IPS-20b (cell line): Measurements from ENCODE around the gene DNAJC16.
A peak's percentile ranks its signal among the peaks of the same experiment; 100 is the strongest.

Experiments
- H3K27ac ChIP-seq: one replicate; pipeline ENCODE4 v1.5.1; 2013; ENCODE audit warnings: low read length
- H3K27me3 ChIP-seq: 2 replicates; pipeline ENCODE4 v1.6.1; 2013; ENCODE audit warnings: mild to moderate bottlenecking, low read length, inconsistent platforms; ENCODE audit not compliant: insufficient read depth
- H3K36me3 ChIP-seq: 2 replicates; pipeline ENCODE4 v1.6.1; 2013; ENCODE audit warnings: low read depth, mild to moderate bottlenecking, inconsistent platforms, low read length, moderate library complexity; ENCODE audit not compliant: insufficient read depth
- H3K4me1 ChIP-seq: 2 replicates; pipeline ENCODE4 v1.6.1; 2013; ENCODE audit warnings: mild to moderate bottlenecking, control low read depth, inconsistent platforms, low read length, moderate library complexity; ENCODE audit not compliant: insufficient read depth
- H3K4me3 ChIP-seq: 2 replicates; pipeline ENCODE4 v1.5.1; 2013; ENCODE audit warnings: mild to moderate bottlenecking, low read length, inconsistent platforms
- H3K9ac ChIP-seq: 2 replicates; pipeline ENCODE4 v1.6.1; 2013; ENCODE audit warnings: low read depth, mild to moderate bottlenecking, inconsistent platforms, low read length, moderate library complexity
- H3K9me3 ChIP-seq: 2 replicates; pipeline ENCODE4 v1.6.1; 2013; ENCODE audit warnings: mild to moderate bottlenecking, low read depth, low read length, inconsistent platforms; ENCODE audit not compliant: insufficient read depth

Gene DNAJC16

DNA sequence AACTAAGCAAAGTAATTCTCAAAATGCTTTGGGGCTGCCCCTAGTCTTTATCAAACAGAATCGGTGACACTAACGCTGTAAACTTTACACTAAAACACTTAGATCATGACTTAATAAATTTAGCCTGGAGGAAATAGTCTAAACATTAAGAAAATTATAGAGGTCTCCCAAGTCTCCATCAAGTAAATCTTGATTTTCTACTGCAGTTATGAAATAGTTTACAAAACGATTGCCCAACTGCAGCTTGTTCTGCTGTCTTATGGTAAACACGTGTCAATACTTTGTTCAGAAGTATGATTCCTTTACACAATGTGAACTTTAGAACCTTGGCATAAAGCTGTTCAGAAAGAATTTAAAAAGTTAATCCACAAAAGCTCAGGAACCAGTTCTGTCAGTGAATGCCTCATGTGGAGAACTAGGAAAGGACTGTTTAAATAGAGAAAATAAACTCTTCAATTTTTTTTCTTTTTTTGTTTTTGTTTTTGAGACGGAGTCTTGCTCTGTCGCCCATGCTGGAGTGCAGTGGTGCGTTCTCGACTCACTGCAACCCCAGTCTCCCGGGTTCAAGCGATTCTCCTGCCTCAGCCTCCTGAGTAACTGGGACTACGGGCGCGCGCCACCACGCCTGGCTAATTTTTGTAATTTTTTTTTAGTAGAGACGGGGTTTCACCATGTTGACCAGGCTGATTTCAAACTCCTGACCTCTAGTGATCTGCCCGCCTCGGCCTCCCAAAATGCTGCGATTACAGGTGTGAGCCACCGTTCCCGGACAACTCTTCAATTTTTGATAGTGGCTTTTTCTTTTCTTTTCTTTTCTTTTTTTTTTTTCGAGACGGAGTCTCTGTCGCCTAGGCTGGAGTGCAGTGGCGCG is 92.2 kb downstream of the DNAJC16 start:
- Histone ChIP-seq H3K4me3 (peak overlapping the region; percentile 91), H3K27ac (no peak overlapping the region), H3K27me3 (no peaks in the 10 kb centered on the region), H3K9me3 (no peaks in the 10 kb centered on the region), H3K9ac (peak overlapping the region; percentile 92), H3K36me3 (peaks cover 6% of the 10 kb centered on the region; the same call in 1 of the 2 replicates), H3K4me1 (peaks cover 10% of the 10 kb centered on the region)

DNA sequence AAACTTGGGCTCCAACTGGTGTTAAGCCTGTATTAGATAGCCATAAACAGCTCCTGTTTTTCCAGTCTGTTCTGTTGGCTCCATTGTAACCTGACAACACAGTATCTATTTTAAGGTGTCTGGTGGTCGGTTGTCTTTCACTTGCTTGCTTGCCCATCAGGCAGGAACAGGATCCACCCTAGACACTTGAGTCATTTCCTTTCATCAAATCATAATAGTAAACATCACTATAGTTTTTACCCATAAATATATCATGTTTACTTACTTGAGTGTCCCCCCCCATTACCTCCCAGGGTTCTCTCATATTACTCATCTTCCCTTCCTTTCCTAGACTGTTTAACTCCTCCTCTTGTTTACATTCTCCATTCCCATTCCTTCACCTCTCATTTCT is 93.5 kb downstream of the DNAJC16 start:
- Histone ChIP-seq H3K4me1 (peaks cover 10% of the 10 kb centered on the region), H3K27me3 (no peaks in the 10 kb centered on the region), H3K27ac (no peak overlapping the region), H3K9ac (no peak overlapping the region; the same call in 1 of the 2 replicates), H3K9me3 (no peaks in the 10 kb centered on the region), H3K4me3 (0 out of 2 replicates have a peak overlapping the region, but pooled peaks have one; percentile 23), H3K36me3 (peaks cover 6% of the 10 kb centered on the region; the same call in 1 of the 2 replicates)

DNA sequence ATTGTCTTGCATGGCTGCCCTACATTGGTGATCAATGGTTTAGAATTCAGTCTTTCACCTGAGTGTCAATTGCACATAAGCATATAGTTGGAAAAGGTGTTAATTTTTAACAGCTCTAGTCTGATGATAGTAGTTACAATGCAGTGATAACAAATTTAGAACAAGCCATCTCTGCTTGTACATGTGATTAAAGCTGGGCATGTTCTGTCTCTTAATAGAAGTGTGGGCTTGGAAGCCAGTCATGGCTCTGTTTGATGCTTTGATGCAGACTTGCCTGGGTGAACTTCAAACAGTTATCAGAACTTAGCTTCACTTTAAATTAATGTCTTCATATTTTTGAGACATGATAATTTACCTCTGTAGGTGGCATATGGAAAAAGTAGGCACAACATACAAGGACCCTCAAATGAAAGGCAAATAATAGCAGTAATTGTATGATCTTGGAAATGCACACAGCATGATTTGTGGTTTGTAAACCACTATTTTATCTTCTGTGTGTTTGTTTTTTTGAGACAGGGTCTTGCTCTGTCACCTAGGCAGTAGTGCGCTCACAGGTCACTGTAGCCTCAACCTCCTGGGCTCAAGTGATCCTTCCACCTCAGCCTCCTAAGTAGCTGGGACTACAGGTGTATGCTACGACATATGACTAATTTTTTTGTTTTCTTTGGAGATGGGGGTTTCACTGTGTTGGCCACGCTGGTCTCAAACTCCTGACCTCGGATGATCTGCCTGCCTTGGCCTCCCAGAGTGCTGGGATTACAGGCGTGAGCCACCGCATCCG is 94.4 kb downstream of the DNAJC16 start:
- no peak overlapping the region for H3K27ac ChIP-seq
- no peak overlapping the region for H3K9ac ChIP-seq
- H3K4me3 ChIP-seq = no peak overlapping the region

DNA sequence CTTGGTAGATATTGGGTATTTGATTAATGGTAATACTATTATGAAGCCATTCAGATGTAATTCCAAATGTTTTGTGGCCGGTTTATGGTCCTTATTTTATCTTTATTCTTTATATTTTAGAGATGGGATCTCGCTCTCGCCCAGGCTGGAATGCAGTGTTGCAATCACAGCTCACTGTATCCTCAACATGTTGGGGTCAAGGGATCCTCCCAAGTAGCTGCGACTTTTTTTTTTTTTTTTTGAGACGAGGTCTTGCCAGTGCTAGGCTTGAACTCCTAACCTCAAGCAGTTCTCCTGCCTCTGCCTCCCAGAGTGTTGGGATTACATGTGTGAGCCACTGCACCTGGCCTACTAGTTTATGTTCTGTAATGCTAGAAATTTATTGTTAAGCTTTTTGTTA is 95.3 kb downstream of the DNAJC16 start:
- peaks cover 7% of the 10 kb centered on the region for H3K4me1 ChIP-seq
- no peak overlapping the region for H3K27ac ChIP-seq
- H3K9me3 ChIP-seq = no peaks in the 10 kb centered on the region
- no peak overlapping the region for H3K9ac ChIP-seq
- H3K4me3 ChIP-seq = no peak overlapping the region
- H3K27me3 ChIP-seq = no peaks in the 10 kb centered on the region
- peaks cover 15% of the 10 kb centered on the region for H3K36me3 ChIP-seq

More for the DNA sequence above, 94.4 kb downstream of the DNAJC16 start:
- no peaks in the 10 kb centered on the region for H3K27me3 ChIP-seq
- H3K9me3 ChIP-seq = no peaks in the 10 kb centered on the region
- peaks cover 10% of the 10 kb centered on the region for H3K4me1 ChIP-seq
- peaks cover 7% of the 10 kb centered on the region; the same call in 1 of the 2 replicates for H3K36me3 ChIP-seq

DNA sequence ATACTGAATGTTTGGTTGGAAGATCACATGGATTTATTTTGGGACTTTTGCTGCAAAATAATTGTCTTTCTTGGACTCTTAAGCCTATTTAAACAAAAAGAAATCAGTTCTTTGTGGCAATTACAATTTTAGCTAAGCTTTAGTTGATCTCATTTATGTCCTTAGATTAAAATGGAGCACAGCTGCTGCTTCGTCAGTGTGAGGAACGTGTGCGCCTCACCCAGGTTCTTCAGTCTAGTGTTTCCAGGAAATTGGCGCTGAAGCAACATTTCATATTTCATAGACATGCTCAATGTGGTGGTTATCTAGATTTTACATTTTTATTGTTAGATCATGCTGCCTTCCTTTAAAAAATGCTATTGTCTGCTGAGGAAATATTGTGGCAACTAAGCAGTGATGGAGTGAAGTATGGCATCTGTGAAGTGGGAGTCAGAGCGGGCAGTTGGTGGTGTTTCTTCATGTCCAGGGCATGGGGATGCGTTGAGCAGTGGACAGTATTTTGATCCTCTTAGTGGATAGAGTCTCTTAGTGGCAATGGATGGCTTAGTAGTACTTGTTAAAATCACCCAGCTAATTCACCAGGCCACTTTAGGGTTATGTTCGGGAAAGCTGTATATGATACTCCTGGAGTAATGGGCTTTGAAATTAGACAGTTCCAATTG is 96.2 kb downstream of the DNAJC16 start:
- Histone ChIP-seq H3K4me3 (no peak overlapping the region), H3K4me1 (peaks cover 7% of the 10 kb centered on the region), H3K27me3 (no peaks in the 10 kb centered on the region), H3K36me3 (peaks cover 24% of the 10 kb centered on the region), H3K27ac (no peak overlapping the region), H3K9ac (no peak overlapping the region), H3K9me3 (no peaks in the 10 kb centered on the region)

DNA sequence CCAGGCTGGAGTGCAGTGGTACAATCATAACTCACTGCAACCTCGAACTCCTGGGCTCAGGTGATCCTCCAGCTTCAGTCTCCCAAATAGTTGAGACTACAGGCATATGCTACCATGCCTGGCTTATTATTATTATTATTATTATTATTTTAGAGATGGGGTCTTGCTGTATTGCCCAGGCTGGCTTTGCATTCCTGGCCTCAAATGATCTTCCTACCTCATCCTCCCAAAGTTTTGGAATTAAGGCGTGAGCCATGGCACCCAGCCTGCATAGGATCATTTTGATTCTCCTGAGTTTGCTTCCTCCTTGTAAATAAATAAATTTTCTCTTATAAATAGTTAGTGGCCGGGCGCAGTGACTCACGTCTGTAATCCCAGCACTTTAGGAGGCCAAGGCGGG is 96.8 kb downstream of the DNAJC16 start:
- no peak overlapping the region for H3K9ac ChIP-seq
- H3K4me3 ChIP-seq = no peak overlapping the region
- H3K36me3 ChIP-seq = peaks cover 30% of the 10 kb centered on the region
- no peak overlapping the region for H3K27ac ChIP-seq
- H3K27me3 ChIP-seq = no peaks in the 10 kb centered on the region
- H3K4me1 ChIP-seq = peaks cover 6% of the 10 kb centered on the region
- H3K9me3 ChIP-seq = no peaks in the 10 kb centered on the region

DNA sequence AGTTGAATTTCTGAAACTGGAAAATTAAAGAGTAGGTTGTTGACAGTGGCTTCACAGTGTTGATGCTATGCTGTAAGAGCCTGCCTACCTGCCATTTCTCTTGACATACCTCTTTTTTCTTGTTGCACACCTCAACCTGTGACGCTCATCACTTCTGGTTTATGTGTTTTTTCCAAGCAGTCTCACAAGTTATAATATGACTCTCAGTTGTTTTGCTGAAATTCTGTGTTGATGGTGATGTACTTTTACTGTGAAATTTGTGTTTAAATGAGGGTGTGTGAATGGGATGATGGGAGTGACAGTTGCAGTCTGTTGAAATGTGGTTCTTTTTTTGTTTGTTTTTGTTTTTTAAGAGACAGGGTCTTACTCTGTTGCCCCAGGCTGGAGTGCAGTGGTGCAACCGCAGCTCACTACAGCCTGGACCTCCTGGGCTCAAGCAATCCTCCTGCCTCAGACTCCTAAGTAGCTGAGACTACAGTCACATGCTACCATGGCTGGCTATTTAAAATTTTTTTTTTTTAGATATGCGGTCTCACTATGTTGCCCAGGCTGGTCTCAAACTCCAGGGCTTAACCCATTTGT is 97.6 kb downstream of the DNAJC16 start:
- Histone ChIP-seq H3K4me1 (peaks cover 3% of the 10 kb centered on the region; the same call in 1 of the 2 replicates), H3K27me3 (no peaks in the 10 kb centered on the region), H3K4me3 (no peak overlapping the region), H3K9me3 (no peaks in the 10 kb centered on the region), H3K9ac (no peak overlapping the region), H3K27ac (no peak overlapping the region), H3K36me3 (peaks cover 38% of the 10 kb centered on the region)

DNA sequence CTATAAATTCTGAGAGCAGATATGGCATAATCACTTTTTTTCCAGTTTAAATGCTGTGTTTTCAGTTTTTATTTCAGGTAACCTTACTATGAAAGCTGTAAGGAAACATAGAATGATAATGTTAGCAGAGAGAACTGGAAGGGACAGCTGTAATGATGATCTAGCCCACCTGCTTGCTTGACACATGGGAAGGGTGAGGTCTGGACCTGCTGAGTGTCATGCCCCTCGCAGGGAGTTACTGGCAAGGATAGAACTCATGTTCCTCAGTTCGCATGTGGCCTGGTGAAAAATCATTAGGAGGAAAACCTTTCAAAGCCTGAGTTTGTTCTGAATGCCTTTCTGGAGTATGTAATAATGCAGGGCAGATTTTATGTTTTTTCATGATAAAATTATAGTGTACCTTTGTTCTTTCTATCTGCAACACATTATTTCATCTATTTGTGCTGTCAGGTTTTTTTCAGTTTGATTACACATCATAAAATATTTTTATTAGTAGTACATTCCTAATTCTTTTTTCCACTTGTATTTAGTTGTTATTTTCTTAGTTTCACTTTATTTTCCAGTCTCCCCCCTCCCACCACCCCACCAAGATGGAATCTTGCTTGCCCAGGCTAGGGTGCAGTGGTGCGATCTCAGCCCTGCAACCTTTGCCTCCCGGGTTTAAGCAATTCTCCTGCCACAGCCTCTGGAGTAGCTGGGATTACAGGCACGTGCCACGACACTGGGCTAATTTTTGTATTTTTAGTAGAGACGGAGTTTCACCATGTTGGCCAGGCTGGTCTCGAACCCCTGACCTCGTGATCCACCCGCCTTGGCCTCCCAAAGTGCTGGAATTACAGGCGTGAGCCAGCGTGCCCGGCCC is 98.6 kb downstream of the DNAJC16 start:
- Histone ChIP-seq H3K4me1 (no peaks in the 10 kb centered on the region; the same call in 1 of the 2 replicates), H3K27ac (no peak overlapping the region), H3K27me3 (no peaks in the 10 kb centered on the region), H3K4me3 (no peak overlapping the region), H3K36me3 (peaks cover 38% of the 10 kb centered on the region), H3K9me3 (no peaks in the 10 kb centered on the region), H3K9ac (no peak overlapping the region)
